HG02938 (cell line): ENCODE results near the gene STARD3NL.
"Not testable (repeated sequence)": the region's sequence is repeated elsewhere in the genome, so short reads cannot be mapped to it uniquely, and the experiment has no call there.

Experiments
- ATAC-seq: cut with Tn5 transposase; IDR thresholded peaks from one replicate; pipeline ENCODE4 v1.9.1; 2021; ENCODE audit warnings: mild to moderate bottlenecking, moderate library complexity; ENCODE audit not compliant: unreplicated experiment

Gene STARD3NL

GRCh38 chr7:38217672-38218071 is 39.6 kb downstream of the STARD3NL start:
- no peak for ATAC-seq

GRCh38 chr7:38220452-38220851 is 42.4 kb downstream of the STARD3NL start:
- ATAC-seq, result no peak

- no peak for ATAC-seq
Observed at GRCh38 chr7:38222481-38223096, 44.5 kb downstream of the STARD3NL start.

- ATAC-seq, result no peak
Observed at GRCh38 chr7:38223306-38223705, 45.3 kb downstream of the STARD3NL start.

- no peak for ATAC-seq
Observed at GRCh38 chr7:38224392-38224791, 46.3 kb downstream of the STARD3NL start.

GRCh38 chr7:38229386-38229785 is 51.3 kb downstream of the STARD3NL start:
- no peak for ATAC-seq

- no peak for ATAC-seq
Observed at GRCh38 chr7:38229884-38230642, 52.0 kb downstream of the STARD3NL start.

GRCh38 chr7:38232502-38233366 is 54.7 kb downstream of the STARD3NL start:
- peak; percentile 58 for ATAC-seq

GRCh38 chr7:38234759-38235158 is 56.7 kb downstream of the STARD3NL start:
- not testable (repeated sequence) for ATAC-seq

- ATAC-seq, result no peak
Observed at GRCh38 chr7:38235606-38236005, 57.6 kb downstream of the STARD3NL start.

GRCh38 chr7:38239129-38239528 is 61.1 kb downstream of the STARD3NL start:
- not testable (repeated sequence) for ATAC-seq

GRCh38 chr7:38241071-38241470 is 63.0 kb downstream of the STARD3NL start:
- no peak for ATAC-seq

- no peak for ATAC-seq
Observed at GRCh38 chr7:38242814-38243213, 64.8 kb downstream of the STARD3NL start.

GRCh38 chr7:38243345-38243744 is 65.3 kb downstream of the STARD3NL start:
- ATAC-seq, result not testable (repeated sequence)

- no peak for ATAC-seq
Observed at GRCh38 chr7:38244516-38244915, 66.5 kb downstream of the STARD3NL start.

GRCh38 chr7:38245409-38245977 is 67.4 kb downstream of the STARD3NL start:
- ATAC-seq, result no peak

- ATAC-seq, result no peak
Observed at GRCh38 chr7:38248069-38248567, 70.1 kb downstream of the STARD3NL start.

- ATAC-seq, result peak; percentile 76
Observed at GRCh38 chr7:38249849-38250248, 71.8 kb downstream of the STARD3NL start.

- ATAC-seq, result no peak
Observed at GRCh38 chr7:38257350-38257677, 79.3 kb downstream of the STARD3NL start.

GRCh38 chr7:38259157-38259556 is 81.1 kb downstream of the STARD3NL start:
- not testable (repeated sequence) for ATAC-seq

- ATAC-seq, result not testable (repeated sequence)
Observed at GRCh38 chr7:38261601-38262000, 83.6 kb downstream of the STARD3NL start.
